ENCODE results near the gene ZNF639.
"Not testable (repeated sequence)": the region's sequence is repeated elsewhere in the genome, so short reads cannot be mapped to it uniquely, and the experiment has no call there.

ZNF639 gene, protein sequence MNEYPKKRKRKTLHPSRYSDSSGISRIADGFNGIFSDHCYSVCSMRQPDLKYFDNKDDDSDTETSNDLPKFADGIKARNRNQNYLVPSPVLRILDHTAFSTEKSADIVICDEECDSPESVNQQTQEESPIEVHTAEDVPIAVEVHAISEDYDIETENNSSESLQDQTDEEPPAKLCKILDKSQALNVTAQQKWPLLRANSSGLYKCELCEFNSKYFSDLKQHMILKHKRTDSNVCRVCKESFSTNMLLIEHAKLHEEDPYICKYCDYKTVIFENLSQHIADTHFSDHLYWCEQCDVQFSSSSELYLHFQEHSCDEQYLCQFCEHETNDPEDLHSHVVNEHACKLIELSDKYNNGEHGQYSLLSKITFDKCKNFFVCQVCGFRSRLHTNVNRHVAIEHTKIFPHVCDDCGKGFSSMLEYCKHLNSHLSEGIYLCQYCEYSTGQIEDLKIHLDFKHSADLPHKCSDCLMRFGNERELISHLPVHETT

DNA sequence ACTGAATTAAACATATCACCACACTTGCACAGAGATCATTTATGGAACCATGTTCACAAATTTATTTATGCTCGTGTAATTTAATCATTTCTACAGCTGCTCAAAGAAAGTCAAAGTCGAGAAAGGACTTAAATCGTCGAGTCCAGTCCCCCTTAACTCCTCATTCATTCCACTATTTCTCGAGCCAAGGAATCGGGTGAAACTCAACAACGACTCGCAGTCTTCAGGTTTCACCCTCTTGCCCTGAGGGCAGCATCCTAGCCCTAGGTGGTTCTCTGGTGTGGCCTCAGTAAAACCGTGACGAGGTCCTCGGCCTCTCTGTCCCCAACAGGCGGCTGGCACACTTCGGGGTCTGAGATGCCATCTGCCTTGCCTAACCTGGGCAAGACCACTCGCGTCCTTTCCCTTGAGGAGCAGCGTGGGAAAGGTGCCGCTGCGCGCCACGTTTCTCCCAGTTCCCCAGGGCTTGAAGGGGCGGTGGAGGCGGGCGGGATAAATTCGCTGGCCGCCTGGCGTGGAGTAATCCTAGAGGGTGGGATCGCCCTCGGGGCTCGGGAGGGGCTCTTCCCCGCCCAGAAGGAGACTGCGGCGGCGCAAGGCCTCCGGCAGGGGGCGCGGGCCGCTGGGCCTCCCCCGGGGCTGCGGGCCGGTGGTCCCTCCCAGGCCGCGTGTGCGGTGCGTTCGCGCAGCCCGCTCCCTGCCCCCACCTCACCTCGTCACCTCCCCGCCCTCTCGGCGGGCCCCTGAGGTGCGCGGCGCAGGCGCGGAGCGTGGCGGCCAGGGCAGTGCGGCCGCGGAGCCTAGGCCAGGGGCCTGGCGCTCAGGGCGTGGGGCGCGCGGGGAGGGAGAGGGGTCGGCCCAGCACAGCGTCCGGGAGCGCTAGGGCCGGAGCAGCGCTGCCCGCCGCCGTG is at the start of gene ZNF639:
Gene ZNF639, plus strand, starts transcription at position 746 of the 911 bp plus-strand sequence. CDS start 5,263 bp downstream, outside the sequence.
- H3K27me3 ChIP-seq (ENCODE audit: control insufficient read depth, insufficient read depth, low read length): no peaks in the 10 kb centered on the region
- peak within 1 kb of the TSS; percentile 81 for H3K4me3 ChIP-seq (ENCODE audit: low read depth, low read length)
- no peaks in the 10 kb centered on the region for H3K4me1 ChIP-seq (ENCODE audit: control insufficient read depth, insufficient read depth, low read length)
- no peaks in the 10 kb centered on the region for H3K36me3 ChIP-seq (ENCODE audit: control insufficient read depth, insufficient read depth, low read length)
- peak within 1 kb of the TSS; percentile 84 for H3K9ac ChIP-seq (ENCODE audit: low read depth, low read length)
- no peaks in the 10 kb centered on the region for H3K9me3 ChIP-seq (ENCODE audit: control insufficient read depth, insufficient read depth, low read length)

DNA sequence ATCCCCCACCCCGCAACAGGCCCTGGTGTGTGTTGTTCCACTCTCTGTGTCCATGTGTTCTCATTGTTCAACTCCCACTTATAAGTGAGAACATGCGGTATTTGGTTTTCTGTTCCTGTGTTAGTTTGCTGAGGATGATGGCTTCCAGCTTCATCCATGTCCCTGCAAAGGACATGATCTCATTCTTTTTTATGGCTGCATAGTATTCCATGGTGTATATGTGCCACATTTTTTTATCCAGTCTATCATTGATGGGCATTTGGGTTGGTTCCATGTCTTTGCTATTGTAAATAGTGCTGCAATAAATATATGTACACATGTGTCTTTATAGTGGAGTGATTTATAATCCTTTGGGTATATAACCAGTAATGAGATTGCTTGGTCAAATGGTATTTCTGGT is 48.4 kb upstream of the ZNF639 start:
- not testable (repeated sequence) for H3K9ac ChIP-seq (ENCODE audit: low read depth, low read length); H3K27me3 ChIP-seq (ENCODE audit: control insufficient read depth, insufficient read depth, low read length); H3K9me3 ChIP-seq (ENCODE audit: control insufficient read depth, insufficient read depth, low read length); H3K36me3 ChIP-seq (ENCODE audit: control insufficient read depth, insufficient read depth, low read length); H3K4me3 ChIP-seq (ENCODE audit: low read depth, low read length); H3K4me1 ChIP-seq (ENCODE audit: control insufficient read depth, insufficient read depth, low read length)

DNA sequence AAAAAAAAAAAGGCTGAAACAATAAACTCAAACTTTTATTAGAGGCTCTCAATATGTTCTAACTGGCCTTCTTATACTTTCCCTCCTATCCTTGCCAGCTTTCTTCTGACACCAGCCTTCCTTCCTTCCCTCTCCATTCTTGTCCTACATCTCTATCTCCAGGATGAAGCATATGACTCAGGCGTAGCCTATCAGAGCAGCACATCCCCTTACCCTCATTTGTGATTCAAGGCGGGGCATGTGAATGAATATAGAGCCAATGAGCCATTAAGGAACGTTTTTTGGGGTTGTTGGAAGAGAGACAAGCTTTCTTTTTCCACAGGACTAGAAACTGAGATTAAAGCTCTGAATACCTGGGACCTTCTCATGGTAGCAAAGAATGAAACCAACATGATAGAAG is 46.8 kb upstream of the ZNF639 start:
- Histone ChIP-seq H3K4me1 (ENCODE audit: control insufficient read depth, insufficient read depth, low read length) (peaks cover 4% of the 10 kb centered on the region), H3K36me3 (ENCODE audit: control insufficient read depth, insufficient read depth, low read length) (no peaks in the 10 kb centered on the region), H3K9me3 (ENCODE audit: control insufficient read depth, insufficient read depth, low read length) (no peaks in the 10 kb centered on the region), H3K27me3 (ENCODE audit: control insufficient read depth, insufficient read depth, low read length) (no peaks in the 10 kb centered on the region), H3K4me3 (ENCODE audit: low read depth, low read length) (no peak overlapping the region), H3K9ac (ENCODE audit: low read depth, low read length) (no peak overlapping the region)

DNA sequence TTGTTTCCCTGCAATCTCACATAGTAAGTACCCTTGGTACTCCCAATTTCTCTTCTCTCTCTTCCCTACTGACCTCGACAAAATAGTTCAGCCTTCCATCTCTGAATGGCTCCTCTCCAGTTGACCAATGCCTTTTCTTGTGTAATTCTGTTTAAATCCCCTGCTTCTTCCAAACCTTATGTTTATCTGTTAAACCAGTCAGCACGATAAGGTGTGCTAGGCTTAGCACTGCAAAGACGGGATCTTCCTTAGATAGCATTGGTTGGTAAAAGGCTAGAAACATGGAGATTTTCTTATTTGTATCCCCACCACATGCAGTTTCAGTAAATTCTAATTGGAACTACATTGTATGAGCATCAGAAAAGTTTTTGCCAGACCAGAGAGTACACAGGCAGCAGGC is 46.1 kb upstream of the ZNF639 start:
- Histone ChIP-seq H3K36me3 (ENCODE audit: control insufficient read depth, insufficient read depth, low read length) (no peaks in the 10 kb centered on the region), H3K27me3 (ENCODE audit: control insufficient read depth, insufficient read depth, low read length) (no peaks in the 10 kb centered on the region), H3K4me3 (ENCODE audit: low read depth, low read length) (no peak overlapping the region), H3K4me1 (ENCODE audit: control insufficient read depth, insufficient read depth, low read length) (peaks cover 4% of the 10 kb centered on the region), H3K9me3 (ENCODE audit: control insufficient read depth, insufficient read depth, low read length) (no peaks in the 10 kb centered on the region), H3K9ac (ENCODE audit: low read depth, low read length) (no peak overlapping the region)

DNA sequence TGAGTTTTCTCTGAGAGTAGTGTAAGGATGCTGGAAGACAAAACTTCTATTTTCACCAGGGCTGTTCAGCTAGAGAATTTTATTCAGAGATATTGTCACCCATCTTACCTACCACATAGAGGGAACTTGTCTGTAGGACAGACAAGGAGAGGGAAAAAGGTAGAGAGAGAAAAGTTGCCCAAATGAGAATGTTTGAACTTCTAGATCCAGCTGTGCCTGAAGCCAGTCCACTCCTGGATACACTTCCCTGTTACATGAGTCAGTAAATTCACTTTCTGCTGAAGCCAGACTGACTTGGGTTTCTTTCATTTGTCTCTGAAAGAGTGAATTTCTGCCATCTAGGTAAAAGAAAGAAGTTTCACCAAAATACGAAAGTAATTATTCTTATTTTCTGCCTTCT is 44.7 kb upstream of the ZNF639 start:
- H3K27me3 ChIP-seq (ENCODE audit: control insufficient read depth, insufficient read depth, low read length): no peaks in the 10 kb centered on the region
- no peak overlapping the region for H3K4me3 ChIP-seq (ENCODE audit: low read depth, low read length)
- peaks cover 4% of the 10 kb centered on the region for H3K4me1 ChIP-seq (ENCODE audit: control insufficient read depth, insufficient read depth, low read length)
- no peak overlapping the region for H3K9ac ChIP-seq (ENCODE audit: low read depth, low read length)
- H3K9me3 ChIP-seq (ENCODE audit: control insufficient read depth, insufficient read depth, low read length): no peaks in the 10 kb centered on the region
- no peaks in the 10 kb centered on the region for H3K36me3 ChIP-seq (ENCODE audit: control insufficient read depth, insufficient read depth, low read length)

DNA sequence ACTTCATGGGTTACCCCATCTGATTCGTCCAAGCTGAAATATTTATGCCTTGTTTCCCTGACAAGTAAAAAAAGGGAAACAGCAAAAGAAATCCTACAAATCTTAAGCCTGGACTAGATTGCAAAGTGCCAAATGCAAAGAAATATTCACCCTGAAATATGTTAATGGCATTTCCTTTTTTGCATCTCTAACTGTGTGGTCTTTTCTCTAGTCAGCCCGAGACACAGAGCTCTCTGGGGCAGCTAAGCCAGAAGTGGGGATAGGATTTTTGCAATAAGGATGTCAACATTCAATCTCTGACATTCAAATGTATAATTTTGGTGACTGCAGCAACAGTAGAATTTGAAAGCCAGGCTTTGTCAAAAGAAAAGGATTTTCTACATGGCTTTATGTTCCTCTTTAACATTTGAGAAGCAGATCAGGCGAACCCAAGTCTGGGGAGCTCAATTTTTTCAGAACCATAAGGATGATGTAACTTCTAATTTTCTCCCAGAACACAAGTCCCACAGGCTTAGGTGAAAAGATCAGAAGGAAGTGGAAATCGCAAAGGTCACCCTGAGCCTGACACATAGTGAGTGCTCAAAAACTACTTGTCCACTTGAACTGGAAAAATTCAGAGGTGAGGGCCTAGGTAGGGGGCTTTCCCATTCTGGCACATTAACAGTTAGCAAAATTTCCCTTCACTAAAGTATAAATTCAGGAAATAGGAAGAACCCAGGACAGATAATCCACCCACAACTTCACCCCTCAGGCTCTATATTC is 43.7 kb upstream of the ZNF639 start:
- no peak overlapping the region for H3K9ac ChIP-seq (ENCODE audit: low read depth, low read length)
- no peaks in the 10 kb centered on the region for H3K36me3 ChIP-seq (ENCODE audit: control insufficient read depth, insufficient read depth, low read length)
- H3K27me3 ChIP-seq (ENCODE audit: control insufficient read depth, insufficient read depth, low read length): no peaks in the 10 kb centered on the region
- peaks cover 4% of the 10 kb centered on the region for H3K4me1 ChIP-seq (ENCODE audit: control insufficient read depth, insufficient read depth, low read length)
- H3K4me3 ChIP-seq (ENCODE audit: low read depth, low read length): no peak overlapping the region
- H3K9me3 ChIP-seq (ENCODE audit: control insufficient read depth, insufficient read depth, low read length): no peaks in the 10 kb centered on the region

DNA sequence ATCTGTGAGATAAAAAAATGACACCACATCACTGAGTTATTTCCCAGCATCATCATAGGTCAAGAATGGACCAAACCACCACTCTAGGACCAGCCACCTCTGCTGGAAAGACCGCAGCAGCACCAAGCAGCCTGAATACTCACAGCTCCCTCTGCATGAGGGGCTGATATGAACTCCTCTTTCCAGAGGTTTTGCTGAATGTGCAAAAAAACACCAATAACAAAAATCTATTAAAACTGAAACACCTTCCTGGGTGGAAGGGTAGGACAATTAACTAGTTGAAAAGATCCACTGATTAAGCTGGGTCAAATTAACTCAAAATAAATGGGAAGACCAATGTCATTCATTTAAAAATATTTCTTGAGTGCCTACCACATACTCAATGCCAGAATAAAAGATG is 43.0 kb upstream of the ZNF639 start:
- Histone ChIP-seq H3K36me3 (ENCODE audit: control insufficient read depth, insufficient read depth, low read length) (no peaks in the 10 kb centered on the region), H3K9me3 (ENCODE audit: control insufficient read depth, insufficient read depth, low read length) (no peaks in the 10 kb centered on the region), H3K9ac (ENCODE audit: low read depth, low read length) (no peak overlapping the region), H3K4me1 (ENCODE audit: control insufficient read depth, insufficient read depth, low read length) (peaks cover 4% of the 10 kb centered on the region), H3K4me3 (ENCODE audit: low read depth, low read length) (no peak overlapping the region), H3K27me3 (ENCODE audit: control insufficient read depth, insufficient read depth, low read length) (no peaks in the 10 kb centered on the region)

DNA sequence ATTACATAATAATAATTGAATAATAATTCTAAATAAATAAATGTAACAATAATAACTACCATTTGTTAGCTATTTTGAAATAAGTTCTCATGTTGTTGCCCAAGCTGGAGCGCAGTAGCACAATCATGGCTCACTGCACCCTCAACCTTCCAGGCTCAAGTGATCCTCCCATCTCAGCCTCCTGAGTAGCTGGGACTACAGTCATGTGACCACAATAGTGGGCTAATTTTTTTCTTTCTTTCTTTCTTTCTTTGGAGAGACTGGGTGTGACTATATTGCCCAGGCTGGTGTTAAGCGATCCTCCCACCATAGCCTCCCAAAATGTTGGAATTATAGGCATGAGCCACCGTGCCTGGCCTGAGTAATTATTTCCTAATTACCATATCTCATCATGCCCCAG is 41.0 kb upstream of the ZNF639 start:
- Histone ChIP-seq H3K27me3 (ENCODE audit: control insufficient read depth, insufficient read depth, low read length) (no peaks in the 10 kb centered on the region), H3K9me3 (ENCODE audit: control insufficient read depth, insufficient read depth, low read length) (no peaks in the 10 kb centered on the region), H3K36me3 (ENCODE audit: control insufficient read depth, insufficient read depth, low read length) (no peaks in the 10 kb centered on the region), H3K4me1 (ENCODE audit: control insufficient read depth, insufficient read depth, low read length) (peaks cover 4% of the 10 kb centered on the region), H3K4me3 (ENCODE audit: low read depth, low read length) (no peak overlapping the region), H3K9ac (ENCODE audit: low read depth, low read length) (no peak overlapping the region)

DNA sequence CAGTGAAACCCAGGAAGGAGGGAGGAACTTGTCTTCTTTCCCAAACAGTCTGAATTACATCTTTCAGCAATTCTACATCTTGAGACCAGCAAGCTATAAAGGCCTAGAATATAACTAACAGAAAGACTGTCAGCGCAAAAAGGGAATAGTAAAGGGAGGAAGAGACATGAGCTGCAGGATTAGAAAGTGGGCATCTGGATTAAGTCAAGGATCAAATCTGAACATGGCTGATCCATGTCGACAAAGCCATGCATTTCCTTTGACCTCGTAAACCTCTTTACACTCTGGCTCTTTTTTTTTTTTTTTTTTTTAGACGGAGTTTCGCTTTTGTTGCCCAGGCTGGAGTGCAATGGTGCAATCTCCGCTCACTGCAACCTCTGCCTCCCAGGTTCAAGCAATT is 36.5 kb upstream of the ZNF639 start:
- no peak overlapping the region for H3K4me3 ChIP-seq (ENCODE audit: low read depth, low read length)
- no peaks in the 10 kb centered on the region for H3K9me3 ChIP-seq (ENCODE audit: control insufficient read depth, insufficient read depth, low read length)
- H3K9ac ChIP-seq (ENCODE audit: low read depth, low read length): no peak overlapping the region
- no peaks in the 10 kb centered on the region for H3K27me3 ChIP-seq (ENCODE audit: control insufficient read depth, insufficient read depth, low read length)
- no peaks in the 10 kb centered on the region for H3K4me1 ChIP-seq (ENCODE audit: control insufficient read depth, insufficient read depth, low read length)
- no peaks in the 10 kb centered on the region for H3K36me3 ChIP-seq (ENCODE audit: control insufficient read depth, insufficient read depth, low read length)

DNA sequence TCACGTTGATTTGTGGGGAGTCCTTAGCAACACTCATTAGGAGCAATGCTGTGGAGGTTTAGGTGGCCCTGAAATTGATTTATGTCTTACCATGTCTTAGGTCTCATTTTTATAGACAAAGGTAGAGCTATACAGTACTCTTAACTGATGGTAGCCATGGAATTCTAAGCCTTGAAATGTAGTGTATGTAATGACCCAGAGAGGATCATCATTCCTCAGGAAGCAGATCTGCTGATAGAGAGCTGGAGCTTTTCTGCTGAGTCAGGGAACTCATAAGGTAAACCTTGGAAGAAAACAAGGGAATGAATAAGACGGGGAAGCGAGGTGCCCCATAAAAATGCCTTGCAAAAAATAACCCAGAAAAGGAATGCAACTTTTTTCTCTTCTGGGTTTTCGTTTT is 34.0 kb upstream of the ZNF639 start:
- Histone ChIP-seq H3K36me3 (ENCODE audit: control insufficient read depth, insufficient read depth, low read length) (no peaks in the 10 kb centered on the region), H3K27me3 (ENCODE audit: control insufficient read depth, insufficient read depth, low read length) (no peaks in the 10 kb centered on the region), H3K9me3 (ENCODE audit: control insufficient read depth, insufficient read depth, low read length) (no peaks in the 10 kb centered on the region), H3K4me3 (ENCODE audit: low read depth, low read length) (no peak overlapping the region), H3K4me1 (ENCODE audit: control insufficient read depth, insufficient read depth, low read length) (no peaks in the 10 kb centered on the region), H3K9ac (ENCODE audit: low read depth, low read length) (no peak overlapping the region)

DNA sequence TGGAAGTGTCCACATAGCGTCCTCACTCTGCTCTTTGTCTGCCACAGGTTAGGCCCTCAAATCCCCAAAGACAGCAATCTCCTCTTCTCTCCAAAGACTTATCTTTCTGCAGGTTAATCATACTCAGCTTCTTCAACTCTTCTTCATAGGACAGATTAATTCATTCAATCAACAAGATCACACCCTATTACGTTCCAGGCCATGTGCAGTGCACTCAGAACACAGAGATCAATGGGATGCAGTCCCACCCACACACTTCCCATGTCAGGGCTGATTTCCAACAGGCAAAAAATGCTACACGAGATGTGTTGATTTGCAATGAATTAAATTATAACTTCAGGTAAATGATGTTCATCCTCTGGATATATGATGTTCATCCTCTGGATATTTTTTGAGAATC is 33.5 kb upstream of the ZNF639 start:
- no peaks in the 10 kb centered on the region for H3K9me3 ChIP-seq (ENCODE audit: control insufficient read depth, insufficient read depth, low read length)
- H3K9ac ChIP-seq (ENCODE audit: low read depth, low read length): no peak overlapping the region
- no peaks in the 10 kb centered on the region for H3K4me1 ChIP-seq (ENCODE audit: control insufficient read depth, insufficient read depth, low read length)
- no peak overlapping the region for H3K4me3 ChIP-seq (ENCODE audit: low read depth, low read length)
- no peaks in the 10 kb centered on the region for H3K27me3 ChIP-seq (ENCODE audit: control insufficient read depth, insufficient read depth, low read length)
- no peaks in the 10 kb centered on the region for H3K36me3 ChIP-seq (ENCODE audit: control insufficient read depth, insufficient read depth, low read length)
